Activated CD4-positive, CD25-positive, alpha-beta regulatory T cell (primary cell): ENCODE data around the gene PDE9A.

Experiments
- DNase-seq, 4 experiments: peaks; one replicate each; lab custom pipeline; 2025; lab: John Stamatoyannopoulos, UW

Gene PDE9A

GRCh38 chr21:42672699-42673458 is 19.5 kb downstream of the PDE9A start:
- no peak for DNase-seq

- no peak for DNase-seq
These were observed 20.4 kb downstream of the PDE9A start for GRCh38 chr21:42673633-42674328.

GRCh38 chr21:42674351-42674940 is 21.0 kb downstream of the PDE9A start:
- DNase-seq: no peak

- no peak for DNase-seq
These were observed 22.0 kb downstream of the PDE9A start for GRCh38 chr21:42675403-42675802.

GRCh38 chr21:42676808-42677207 is 23.4 kb downstream of the PDE9A start:
- DNase-seq: no peak

- no peak for DNase-seq
These were observed 24.2 kb downstream of the PDE9A start for GRCh38 chr21:42677339-42678321.

- DNase-seq: no peak
These were observed 25.3 kb downstream of the PDE9A start for GRCh38 chr21:42678618-42679295.

- DNase-seq: no peak
These were observed 26.1 kb downstream of the PDE9A start for GRCh38 chr21:42679319-42680057.

GRCh38 chr21:42680058-42680330 is 26.6 kb downstream of the PDE9A start:
- no peak for DNase-seq

GRCh38 chr21:42680429-42680828 is 27.0 kb downstream of the PDE9A start:
- DNase-seq: no peak

GRCh38 chr21:42681296-42682206 is 28.1 kb downstream of the PDE9A start:
- DNase-seq: no peak

- DNase-seq: no peak
These were observed 29.3 kb downstream of the PDE9A start for GRCh38 chr21:42682661-42683210.

- DNase-seq: no peak
These were observed 30.1 kb downstream of the PDE9A start for GRCh38 chr21:42683371-42684108.

- DNase-seq: peak in 2 of 4 experiments; percentile 25 to 26
These were observed 30.9 kb downstream of the PDE9A start for GRCh38 chr21:42684109-42684916.

GRCh38 chr21:42685036-42685435 is 31.6 kb downstream of the PDE9A start:
- no peak for DNase-seq

- no peak for DNase-seq
These were observed 32.6 kb downstream of the PDE9A start for GRCh38 chr21:42685954-42686500.

- DNase-seq: no peak
These were observed 34.4 kb downstream of the PDE9A start for GRCh38 chr21:42687796-42688195.
